A549 (cell line): ENCODE data around the gene PPP1R9A.

Experiments used
- CEBPB ChIP-seq, 2 experiments: fragments of >200 bp in 1 of 2; sonication (Bioruptor Twin) in 1 of 2; formaldehyde crosslinking in 1 of 2; IDR thresholded peaks; 2 replicates each; pipeline ENCODE4 v1.6.1; 2012 to 2016
- EP300 ChIP-seq, 2 experiments: fragments of >200 bp; sonication (Bioruptor Twin); formaldehyde crosslinking; IDR thresholded peaks; 2 replicates in 1 of 2; 3 replicates in 1 of 2; pipeline ENCODE4 v1.6.1; 2016 to 2017
- MAZ ChIP-seq: fragments of 150-350 bp; IDR thresholded peaks from 2 replicates; pipeline ENCODE4 v1.6.1; 2014; ENCODE audit warnings: antibody characterized with exemption, low read depth, low read length, borderline replicate concordance
- POLR2A ChIP-seq: IDR thresholded peaks from 2 replicates; pipeline ENCODE4 v1.6.1; 2012; ENCODE audit warnings: mild to moderate bottlenecking, low read length
- RFX5 ChIP-seq: fragments of 450-650 bp; IDR thresholded peaks from 2 replicates; pipeline ENCODE4 v1.7.1; 2014; ENCODE audit warnings: antibody characterized with exemption, mild to moderate bottlenecking, moderate library complexity
- TF ChIP-seq, protein P1 (sequence below): fragments of >200 bp; sonication (Bioruptor Twin); formaldehyde crosslinking; IDR thresholded peaks from 3 replicates; pipeline ENCODE4 v1.5.1; 2016

DNA sequence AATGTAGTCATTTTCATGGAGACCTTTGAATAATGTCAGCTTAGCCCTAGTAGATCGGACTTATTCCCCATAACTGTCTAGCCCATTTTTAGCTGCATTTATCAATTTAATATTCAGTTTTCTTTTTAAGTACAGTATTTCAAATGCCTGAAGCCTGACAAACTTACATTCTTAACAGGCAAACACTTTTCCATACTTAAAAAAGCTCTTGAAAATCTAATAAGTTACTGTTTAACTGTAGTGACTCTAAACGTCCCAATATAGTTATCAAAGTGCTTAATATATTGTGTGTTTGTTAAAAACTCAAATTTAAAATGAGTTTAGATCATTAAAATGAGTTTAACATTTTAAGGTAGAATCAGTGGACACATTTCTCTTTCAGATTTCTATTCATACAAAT is 372.0 kb downstream of the PPP1R9A start:
- TF ChIP-seq, protein P1, sequence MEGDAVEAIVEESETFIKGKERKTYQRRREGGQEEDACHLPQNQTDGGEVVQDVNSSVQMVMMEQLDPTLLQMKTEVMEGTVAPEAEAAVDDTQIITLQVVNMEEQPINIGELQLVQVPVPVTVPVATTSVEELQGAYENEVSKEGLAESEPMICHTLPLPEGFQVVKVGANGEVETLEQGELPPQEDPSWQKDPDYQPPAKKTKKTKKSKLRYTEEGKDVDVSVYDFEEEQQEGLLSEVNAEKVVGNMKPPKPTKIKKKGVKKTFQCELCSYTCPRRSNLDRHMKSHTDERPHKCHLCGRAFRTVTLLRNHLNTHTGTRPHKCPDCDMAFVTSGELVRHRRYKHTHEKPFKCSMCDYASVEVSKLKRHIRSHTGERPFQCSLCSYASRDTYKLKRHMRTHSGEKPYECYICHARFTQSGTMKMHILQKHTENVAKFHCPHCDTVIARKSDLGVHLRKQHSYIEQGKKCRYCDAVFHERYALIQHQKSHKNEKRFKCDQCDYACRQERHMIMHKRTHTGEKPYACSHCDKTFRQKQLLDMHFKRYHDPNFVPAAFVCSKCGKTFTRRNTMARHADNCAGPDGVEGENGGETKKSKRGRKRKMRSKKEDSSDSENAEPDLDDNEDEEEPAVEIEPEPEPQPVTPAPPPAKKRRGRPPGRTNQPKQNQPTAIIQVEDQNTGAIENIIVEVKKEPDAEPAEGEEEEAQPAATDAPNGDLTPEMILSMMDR, result no peak
- no peak for TF ChIP-seq RFX5
- no peak for TF ChIP-seq EP300 (IDR thresholded peaks at IDR 0.05)
- TF ChIP-seq POLR2A, result no peak
- TF ChIP-seq CEBPB (IDR thresholded peaks at IDR 0.05), result no peak
- no peak for TF ChIP-seq MAZ
